ENCODE results near the gene WFDC2.

DNA sequence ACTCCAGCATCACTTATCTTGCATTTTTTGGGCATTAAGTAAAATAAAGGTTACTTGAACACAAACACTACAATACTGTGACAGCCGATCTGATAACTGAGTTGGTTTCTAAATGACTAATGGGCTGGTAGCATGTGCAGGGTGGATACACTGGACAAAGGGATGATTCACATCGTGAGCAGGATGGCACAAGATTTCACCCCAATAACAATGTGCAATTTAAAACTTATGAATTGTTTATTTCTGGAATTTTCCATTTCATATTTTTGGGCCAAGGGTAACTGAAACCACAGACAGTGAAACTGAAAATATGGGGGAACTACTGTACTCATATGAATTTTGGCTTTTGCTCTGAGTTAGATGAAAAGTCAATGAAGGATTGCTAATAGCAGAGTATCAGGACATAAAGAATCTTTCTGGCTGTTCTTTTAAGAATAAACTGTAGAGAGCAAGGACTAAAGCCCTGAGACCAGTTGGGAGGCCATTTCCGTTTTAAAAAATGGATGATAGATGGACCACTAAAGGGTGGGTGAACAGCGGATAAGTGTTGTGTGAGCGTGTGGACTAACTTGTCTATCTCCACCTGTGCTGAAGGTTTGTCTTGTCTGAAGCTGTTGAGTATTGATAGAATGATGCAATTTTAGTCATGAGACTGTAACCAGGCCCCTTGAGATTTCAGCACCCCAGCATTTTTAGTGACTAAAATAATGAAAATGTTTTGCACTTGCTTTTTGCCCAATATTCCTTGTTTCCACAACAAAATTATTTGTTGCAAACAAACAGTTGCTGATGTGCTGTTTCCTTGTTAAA lies 37.7 kb downstream of the WFDC2 start:
- no peak for TF ChIP-seq POLR2A (IDR thresholded peaks at IDR 0.05; ENCODE audit: low read depth, low read length)
- TF ChIP-seq POLR2AphosphoS5 (IDR thresholded peaks at IDR 0.05; ENCODE audit: low read depth, low read length): no peak
- no peak for TF ChIP-seq TAF1 (IDR thresholded peaks at IDR 0.05; ENCODE audit: borderline replicate concordance, low read depth, low read length)

All from GM12892 (cell line).